ENCODE data around the gene KAZALD1.

Gene KAZALD1

DNA sequence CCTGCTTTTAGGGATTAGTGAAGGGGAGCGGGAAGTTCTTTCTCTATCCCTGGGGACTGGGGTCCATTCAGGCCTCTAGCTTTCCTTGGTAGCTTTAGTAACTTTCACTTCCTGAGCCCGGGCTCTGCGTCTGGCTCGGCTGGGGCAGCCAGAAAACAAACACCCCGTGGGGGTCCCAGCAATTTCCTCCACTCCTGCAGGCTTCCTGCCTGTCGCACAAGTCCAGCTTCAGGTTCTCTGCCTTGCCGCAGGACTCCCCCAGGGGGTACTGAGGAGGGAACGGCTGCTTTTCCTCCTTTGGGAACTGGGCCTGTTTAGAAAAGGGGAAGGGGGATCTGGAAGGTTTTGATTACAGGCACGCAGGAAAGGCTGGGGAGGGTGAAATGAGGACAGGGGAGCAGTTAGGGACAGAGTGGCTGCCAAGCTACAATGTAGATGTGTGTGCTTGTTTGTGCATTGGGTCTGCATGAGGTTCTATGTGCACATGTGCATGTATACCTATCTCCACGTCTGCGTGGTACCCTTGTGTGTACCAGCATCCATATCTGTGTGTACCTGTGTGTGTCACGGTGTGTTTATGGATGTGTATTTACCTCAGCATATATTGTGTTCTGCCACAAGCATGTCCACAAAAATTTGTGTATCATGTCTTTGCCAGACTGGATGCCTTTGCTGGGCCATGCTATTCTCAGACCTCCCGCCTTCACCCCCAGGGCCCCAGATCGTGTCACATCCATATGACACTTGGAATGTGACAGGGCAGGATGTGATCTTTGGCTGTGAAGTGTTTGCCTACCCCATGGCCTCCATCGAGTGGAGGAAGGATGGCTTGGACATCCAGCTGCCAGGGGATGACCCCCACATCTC lies 2.0 kb downstream of the KAZALD1 start:
- H3K27me3 Mint-ChIP-seq (ENCODE audit: low read depth, poor library complexity) = peaks cover 64% of the 10 kb centered on the region
- H3K4me3 Mint-ChIP-seq = peak overlapping the region; percentile 63
- DNase-seq = no peak
- H3K27ac Mint-ChIP-seq = no peak overlapping the region
- TF ChIP-seq, protein P1, sequence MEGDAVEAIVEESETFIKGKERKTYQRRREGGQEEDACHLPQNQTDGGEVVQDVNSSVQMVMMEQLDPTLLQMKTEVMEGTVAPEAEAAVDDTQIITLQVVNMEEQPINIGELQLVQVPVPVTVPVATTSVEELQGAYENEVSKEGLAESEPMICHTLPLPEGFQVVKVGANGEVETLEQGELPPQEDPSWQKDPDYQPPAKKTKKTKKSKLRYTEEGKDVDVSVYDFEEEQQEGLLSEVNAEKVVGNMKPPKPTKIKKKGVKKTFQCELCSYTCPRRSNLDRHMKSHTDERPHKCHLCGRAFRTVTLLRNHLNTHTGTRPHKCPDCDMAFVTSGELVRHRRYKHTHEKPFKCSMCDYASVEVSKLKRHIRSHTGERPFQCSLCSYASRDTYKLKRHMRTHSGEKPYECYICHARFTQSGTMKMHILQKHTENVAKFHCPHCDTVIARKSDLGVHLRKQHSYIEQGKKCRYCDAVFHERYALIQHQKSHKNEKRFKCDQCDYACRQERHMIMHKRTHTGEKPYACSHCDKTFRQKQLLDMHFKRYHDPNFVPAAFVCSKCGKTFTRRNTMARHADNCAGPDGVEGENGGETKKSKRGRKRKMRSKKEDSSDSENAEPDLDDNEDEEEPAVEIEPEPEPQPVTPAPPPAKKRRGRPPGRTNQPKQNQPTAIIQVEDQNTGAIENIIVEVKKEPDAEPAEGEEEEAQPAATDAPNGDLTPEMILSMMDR (IDR thresholded peaks at IDR 0.05) = no peak
- no peaks in the 10 kb centered on the region for H3K36me3 Mint-ChIP-seq (ENCODE audit: low read depth)
- peaks cover 63% of the 10 kb centered on the region for H3K4me1 Mint-ChIP-seq
- H3K9me3 Mint-ChIP-seq = no peaks in the 10 kb centered on the region

DNA sequence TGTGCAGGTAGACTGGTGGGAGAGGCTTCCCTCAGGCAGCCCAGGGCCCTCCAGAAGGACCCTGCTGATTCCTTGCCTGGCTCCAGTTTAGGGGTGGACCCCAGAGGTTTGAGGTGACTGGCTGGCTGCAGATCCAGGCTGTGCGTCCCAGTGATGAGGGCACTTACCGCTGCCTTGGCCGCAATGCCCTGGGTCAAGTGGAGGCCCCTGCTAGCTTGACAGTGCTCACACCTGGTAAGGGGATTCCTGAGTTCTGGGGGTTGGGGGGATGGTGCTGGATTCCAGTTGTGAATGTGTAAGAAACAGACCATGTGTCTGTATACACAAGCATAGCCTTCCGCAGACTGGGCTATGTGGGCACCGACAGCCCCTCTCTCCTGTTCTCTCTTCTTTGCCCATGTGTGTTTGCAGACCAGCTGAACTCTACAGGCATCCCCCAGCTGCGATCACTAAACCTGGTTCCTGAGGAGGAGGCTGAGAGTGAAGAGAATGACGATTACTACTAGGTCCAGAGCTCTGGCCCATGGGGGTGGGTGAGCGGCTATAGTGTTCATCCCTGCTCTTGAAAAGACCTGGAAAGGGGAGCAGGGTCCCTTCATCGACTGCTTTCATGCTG lies 2.7 kb downstream of the KAZALD1 start:
- Mint-ChIP-seq H3K36me3 (ENCODE audit: low read depth) (no peaks in the 10 kb centered on the region), H3K9me3 (no peaks in the 10 kb centered on the region), H3K27ac (no peak overlapping the region), H3K4me3 (peak overlapping the region; percentile 63), H3K27me3 (ENCODE audit: low read depth, poor library complexity) (peaks cover 63% of the 10 kb centered on the region), H3K4me1 (peaks cover 59% of the 10 kb centered on the region)
- TF ChIP-seq, protein P1 (IDR thresholded peaks at IDR 0.05) = no peak
- no peak for DNase-seq

- TF ChIP-seq, protein P1 (IDR thresholded peaks at IDR 0.05) = no peak
- Mint-ChIP-seq H3K4me1 (peaks cover 51% of the 10 kb centered on the region), H3K27me3 (ENCODE audit: low read depth, poor library complexity) (peaks cover 64% of the 10 kb centered on the region), H3K27ac (no peak overlapping the region), H3K9me3 (no peaks in the 10 kb centered on the region), H3K36me3 (ENCODE audit: low read depth) (no peaks in the 10 kb centered on the region), H3K4me3 (peak overlapping the region; percentile 84)
- no peak for DNase-seq
Observed at GRCh38 chr10:101065481-101066145, 3.8 kb downstream of the KAZALD1 start.

DNA sequence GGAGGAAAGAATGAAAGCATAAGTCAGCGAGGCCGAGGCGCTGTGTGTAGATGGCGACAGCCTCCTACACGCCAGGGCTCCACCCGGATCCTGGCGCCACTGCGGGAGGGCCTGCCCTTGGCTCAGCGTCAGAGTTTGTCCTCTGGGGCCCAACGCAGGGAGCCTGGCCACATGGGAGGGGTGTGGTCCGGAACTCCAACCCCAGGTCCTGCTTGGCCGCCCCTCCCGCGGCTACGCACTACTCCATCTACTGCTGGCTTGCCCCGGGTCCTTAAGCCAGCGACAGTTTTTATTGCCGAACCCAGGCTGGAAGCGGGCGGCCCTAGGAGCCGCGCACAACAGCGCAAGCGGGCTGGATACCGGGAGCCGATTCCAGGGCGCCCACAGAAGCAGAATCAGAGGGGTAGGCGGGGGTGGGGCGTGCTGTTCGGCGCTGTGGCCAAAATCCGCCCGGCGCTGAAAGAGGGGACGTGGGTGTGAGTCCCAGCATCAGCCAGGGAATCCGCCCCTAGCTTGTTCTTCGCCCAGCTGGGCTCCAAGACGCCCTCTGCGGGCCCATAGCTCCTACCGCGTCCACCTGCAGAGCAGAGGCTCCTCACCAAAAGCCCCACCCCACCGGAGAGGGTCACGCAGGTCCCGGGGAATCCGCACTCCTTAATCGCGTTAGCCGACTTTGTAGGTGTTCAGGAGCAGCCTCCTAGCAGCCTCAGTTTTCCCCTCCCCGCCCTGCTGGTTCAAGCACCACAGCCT lies 4.5 kb downstream of the KAZALD1 start:
- TF ChIP-seq, protein P1 (IDR thresholded peaks at IDR 0.05) = no peak
- peak; percentile 63 for DNase-seq
- peaks cover 58% of the 10 kb centered on the region for H3K4me1 Mint-ChIP-seq
- H3K9me3 Mint-ChIP-seq = no peaks in the 10 kb centered on the region
- H3K27ac Mint-ChIP-seq = no peak overlapping the region
- H3K36me3 Mint-ChIP-seq (ENCODE audit: low read depth) = no peaks in the 10 kb centered on the region
- H3K27me3 Mint-ChIP-seq (ENCODE audit: low read depth, poor library complexity) = peaks cover 69% of the 10 kb centered on the region
- H3K4me3 Mint-ChIP-seq = peak overlapping the region; percentile 84

GRCh38 chr10:101066896-101067355 lies 5.1 kb downstream of the KAZALD1 start:
- Mint-ChIP-seq H3K27me3 (ENCODE audit: low read depth, poor library complexity) (peaks cover 73% of the 10 kb centered on the region), H3K9me3 (no peaks in the 10 kb centered on the region)

More at GRCh38 chr10:101066896-101067355, 5.1 kb downstream of the KAZALD1 start:
- H3K4me1 Mint-ChIP-seq = peaks cover 60% of the 10 kb centered on the region
- no peak overlapping the region for H3K27ac Mint-ChIP-seq
- no peak for DNase-seq
- TF ChIP-seq, protein P1 (IDR thresholded peaks at IDR 0.05) = no peak
- H3K36me3 Mint-ChIP-seq (ENCODE audit: low read depth) = no peaks in the 10 kb centered on the region
- H3K4me3 Mint-ChIP-seq = peak overlapping the region; percentile 84

Data from nephron progenitor cell (in vitro differentiated cells).